Neural progenitor cell (in vitro differentiated cells): Measurements from ENCODE around the gene UNC13B. TPM values are rescaled to one million over a fixed set of nuclear protein-coding genes. Genes with fewer than 3 reads are reported as not detected.

Experiments
- DNase-seq: peaks from one replicate; pipeline ENCODE4 v3.0.0-alpha.2; 2016; ENCODE audit warnings: low spot score
- H2AFZ ChIP-seq: fragments of 200-600 bp; sonication (generic); replicated peaks from 2 replicates; pipeline ENCODE4 v1.6.1; 2016; ENCODE audit warnings: antibody characterized with exemption
- H3F3A ChIP-seq: fragments of 200-600 bp; sonication (generic); 2 replicates; pipeline ENCODE4 v1.6.1; 2016; ENCODE audit warnings: antibody characterized with exemption, low read depth
- H3K27ac ChIP-seq: fragments of 200-600 bp; sonication (generic); 2 replicates; pipeline ENCODE4 v1.5.1; 2016; ENCODE audit warnings: mild to moderate bottlenecking
- H3K27me3 ChIP-seq: fragments of 200-600 bp; sonication (generic); 2 replicates; pipeline ENCODE4 v1.6.1; 2016; ENCODE audit warnings: mild to moderate bottlenecking, moderate library complexity
- H3K36me3 ChIP-seq: fragments of 200-600 bp; sonication (generic); 2 replicates; pipeline ENCODE4 v1.5.1; 2016
- H3K4me1 ChIP-seq: fragments of 200-600 bp; sonication (generic); 2 replicates; pipeline ENCODE4 v1.6.1; 2016; ENCODE audit warnings: mixed run types
- H3K4me2 ChIP-seq: fragments of 200-600 bp; sonication (generic); 2 replicates; pipeline ENCODE4 v1.6.1; 2016
- H3K4me3 ChIP-seq: fragments of 200-600 bp; sonication (generic); 2 replicates; pipeline ENCODE4 v1.5.1; 2016
- H3K79me2 ChIP-seq: fragments of 200-600 bp; sonication (generic); 2 replicates; pipeline ENCODE4 v1.6.1; 2016; ENCODE audit warnings: low read depth
- H3K9ac ChIP-seq: fragments of 200-600 bp; sonication (generic); 2 replicates; pipeline ENCODE4 v1.6.1; 2016
- H3K9me3 ChIP-seq: fragments of 200-600 bp; sonication (generic); 2 replicates; pipeline ENCODE4 v1.5.1; 2016; ENCODE audit warnings: low read depth
- H4K20me1 ChIP-seq: fragments of 200-600 bp; sonication (generic); 2 replicates; pipeline ENCODE4 v1.6.1; 2016; ENCODE audit warnings: low read depth
- H3K27ac Mint-ChIP-seq: 3 replicates; pipeline ENCODE4 v1.8.0; 2021; ENCODE audit warnings: mixed read lengths
- H3K27me3 Mint-ChIP-seq: 2 replicates; pipeline ENCODE4 v1.8.0; 2022; ENCODE audit warnings: low read depth, mild to moderate bottlenecking, inconsistent platforms, moderate library complexity, mixed read lengths; ENCODE audit not compliant: insufficient read depth
- H3K36me3 Mint-ChIP-seq: 3 replicates; pipeline ENCODE4 v1.8.0; 2021; ENCODE audit warnings: mixed read lengths
- H3K4me1 Mint-ChIP-seq: 3 replicates; pipeline ENCODE4 v1.8.0; 2021; ENCODE audit warnings: mixed read lengths
- H3K4me3 Mint-ChIP-seq: 3 replicates; pipeline ENCODE4 v1.8.0; 2021; ENCODE audit warnings: mild to moderate bottlenecking, moderate library complexity, mixed read lengths
- H3K9me3 Mint-ChIP-seq: 3 replicates; pipeline ENCODE4 v1.8.0; 2020; ENCODE audit warnings: mixed read lengths
- CTCF ChIP-seq: fragments of 200-600 bp; sonication (generic); IDR thresholded peaks from 2 replicates; pipeline ENCODE4 v1.5.1; 2017; ENCODE audit warnings: antibody characterized with exemption, mild to moderate bottlenecking
- EZH2 ChIP-seq: fragments of 200-600 bp; sonication (generic); IDR thresholded peaks from 2 replicates; pipeline ENCODE4 v1.6.1; 2017; ENCODE audit warnings: antibody characterized with exemption, mild to moderate bottlenecking, moderate library complexity
- EZH2phosphoT487 ChIP-seq: fragments of 200-600 bp; sonication (generic); IDR thresholded peaks from 2 replicates; pipeline ENCODE4 v1.6.1; 2017; ENCODE audit warnings: antibody characterized with exemption
- total RNA-seq: library from RNA; depleted of rRNA; stranded (reverse); fragments of >200 nt; gene quantifications from 2 replicates; pipeline ENCODE4 v1.2.3, GENCODE V29; 2015; ENCODE audit warnings: low replicate concordance

UNC13B gene
- total RNA-seq, 1 donor from 2014 or later, result 40.7 TPM

- Histone ChIP-seq H3K27me3 (no peaks in the 10 kb centered on the region), H2AFZ (no peak overlapping the region), H3K4me2 (no peak overlapping the region), H3K4me1 (no peaks in the 10 kb centered on the region), H3K27ac (no peak overlapping the region), H3K79me2 (no peaks in the 10 kb centered on the region), H3K36me3 (no peaks in the 10 kb centered on the region), H4K20me1 (no peaks in the 10 kb centered on the region), H3F3A (no peaks in the 10 kb centered on the region), H3K4me3 (no peak overlapping the region), H3K9me3 (no peaks in the 10 kb centered on the region), H3K9ac (no peak overlapping the region)
- TF ChIP-seq EZH2phosphoT487 (no peak), EZH2 (no peak), CTCF (no peak)
- Mint-ChIP-seq H3K27ac (no peak overlapping the region), H3K9me3 (no peaks in the 10 kb centered on the region), H3K36me3 (peaks cover 2% of the 10 kb centered on the region), H3K27me3 (no peaks in the 10 kb centered on the region), H3K4me3 (no peak overlapping the region), H3K4me1 (no peaks in the 10 kb centered on the region)
- DNase-seq, result no peak
These were observed 205.6 kb downstream of the UNC13B start for GRCh38 chr9:35367451-35367850.

DNA sequence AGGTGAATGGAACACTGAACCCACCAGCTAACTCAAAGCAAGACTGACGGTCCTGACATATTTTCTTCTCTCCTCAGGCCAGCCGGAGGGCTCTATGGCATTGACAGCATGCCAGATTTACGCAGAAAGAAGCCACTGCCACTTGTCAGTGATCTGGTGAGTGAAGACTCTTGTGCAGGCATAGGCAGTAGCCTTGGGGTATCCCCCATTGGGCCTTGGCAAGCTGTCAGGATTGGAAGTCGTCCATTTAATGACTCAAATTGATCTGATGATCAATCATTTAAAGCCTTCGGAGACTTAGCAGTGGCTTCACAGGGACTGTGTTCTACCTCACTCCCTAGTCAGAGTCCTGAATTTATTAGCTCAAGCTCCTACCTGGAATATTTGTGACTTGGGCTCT lies 208.4 kb downstream of the UNC13B start:
- no peak overlapping the region for H3K27ac Mint-ChIP-seq
- H3K4me3 Mint-ChIP-seq, result no peak overlapping the region
- H2AFZ ChIP-seq, result no peak overlapping the region

DNA sequence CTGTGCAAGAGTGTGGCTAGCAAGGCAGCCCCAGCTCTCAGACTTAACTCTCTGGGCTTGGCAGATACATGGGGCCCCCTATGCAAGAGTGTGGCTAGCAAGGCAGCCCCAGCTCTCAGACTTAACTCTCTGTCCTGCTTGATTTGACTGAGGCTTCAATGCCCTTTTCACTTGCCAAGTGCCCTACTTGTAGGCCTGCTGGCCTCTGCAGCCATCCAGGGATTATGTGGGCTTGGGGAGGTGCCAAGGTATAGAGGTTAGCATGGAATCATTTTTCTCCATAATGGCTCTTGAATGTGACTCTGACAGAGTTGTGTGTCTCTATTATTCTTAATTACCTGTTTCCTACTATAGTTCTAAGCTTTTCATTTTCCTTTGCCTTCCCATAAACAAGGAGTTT lies 212.6 kb downstream of the UNC13B start:
- Histone ChIP-seq H3K4me3 (no peak overlapping the region), H3K4me1 (no peaks in the 10 kb centered on the region), H3K9ac (no peak overlapping the region), H4K20me1 (no peaks in the 10 kb centered on the region), H2AFZ (no peak overlapping the region), H3K36me3 (no peaks in the 10 kb centered on the region), H3K79me2 (no peaks in the 10 kb centered on the region), H3K9me3 (no peaks in the 10 kb centered on the region), H3K4me2 (no peak overlapping the region), H3K27me3 (no peaks in the 10 kb centered on the region), H3K27ac (no peak overlapping the region), H3F3A (no peaks in the 10 kb centered on the region)
- H3K27ac Mint-ChIP-seq, result no peak overlapping the region
- H3K4me3 Mint-ChIP-seq, result no peak overlapping the region
- H3K4me1 Mint-ChIP-seq, result no peaks in the 10 kb centered on the region
- no peaks in the 10 kb centered on the region for H3K27me3 Mint-ChIP-seq
- no peak for DNase-seq
- H3K36me3 Mint-ChIP-seq, result peaks cover 2% of the 10 kb centered on the region
- H3K9me3 Mint-ChIP-seq, result no peaks in the 10 kb centered on the region
- TF ChIP-seq EZH2 (no peak), CTCF (no peak), EZH2phosphoT487 (no peak)

More for the DNA sequence above, 208.4 kb downstream of the UNC13B start:
- Mint-ChIP-seq H3K27me3 (no peaks in the 10 kb centered on the region), H3K4me1 (no peaks in the 10 kb centered on the region), H3K9me3 (no peaks in the 10 kb centered on the region), H3K36me3 (peaks cover 2% of the 10 kb centered on the region)
- no peaks in the 10 kb centered on the region for H3K27me3 ChIP-seq
- H3K4me2 ChIP-seq, result no peak overlapping the region
- no peaks in the 10 kb centered on the region for H3K9me3 ChIP-seq
- no peaks in the 10 kb centered on the region for H3K79me2 ChIP-seq
- no peaks in the 10 kb centered on the region for H4K20me1 ChIP-seq
- H3K36me3 ChIP-seq, result no peaks in the 10 kb centered on the region
- no peak overlapping the region for H3K4me3 ChIP-seq
- no peak overlapping the region for H3K9ac ChIP-seq
- H3F3A ChIP-seq, result no peaks in the 10 kb centered on the region
- no peaks in the 10 kb centered on the region for H3K4me1 ChIP-seq
- no peak for DNase-seq
- TF ChIP-seq CTCF (no peak), EZH2 (no peak), EZH2phosphoT487 (no peak)
- no peak overlapping the region for H3K27ac ChIP-seq
